ENCODE results near the gene SLC27A6. TPM values are rescaled to one million over a fixed set of nuclear protein-coding genes. Genes with fewer than 3 reads are reported as not detected.

SLC27A6 gene
- total RNA-seq, 8 experiments from 2014 or later: 0.29 to 26.9 (median 1.6) TPM

GRCh38 chr5:128965638-128966302 lies 482 bp downstream of the SLC27A6 start:
- Histone ChIP-seq H3K27ac (no peak overlapping the region), H3K4me3 (peak overlapping the region; percentile 29 to 39 (median 35)), H3K4me1 (replicated peaks in 1 of 2) (no peaks in the 10 kb centered on the region)
- peak in 4 of 8 experiments; percentile 26 to 58 (median 44) for ATAC-seq (replicated peaks in 6 of 8)
- 0 to 77% (median 36%) methylated on average over 1 to 15 of the region's 24 CpGs; no CpG with 5 or more reads in 5 of the 10 experiments for WGBS, 10 experiments
- in situ Hi-C loops (cut with MboI; ENCODE audit: low pct_unique_long_range_greater_than_20kb in 2 of 9, low sequenced_read_pairs in 9 of 9, unreplicated experiment in 9 of 9): no loop called here

- no peak overlapping the region for H3K4me3 ChIP-seq
- in situ Hi-C loops (cut with MboI; ENCODE audit: low pct_unique_long_range_greater_than_20kb in 2 of 9, low sequenced_read_pairs in 9 of 9, unreplicated experiment in 9 of 9): no loop called here
- H3K27ac ChIP-seq: no peak overlapping the region
- ATAC-seq (replicated peaks in 6 of 8): no peak
- no peaks in the 10 kb centered on the region for H3K4me1 ChIP-seq (replicated peaks in 1 of 2)
- 43 to 100% (median 97%) methylated on average over 3 to 12 of the region's 12 CpGs; no CpG with 5 or more reads in 4 of the 10 experiments for WGBS, 10 experiments
Measured at GRCh38 chr5:128966375-128966774, 1.1 kb downstream of the SLC27A6 start.

DNA sequence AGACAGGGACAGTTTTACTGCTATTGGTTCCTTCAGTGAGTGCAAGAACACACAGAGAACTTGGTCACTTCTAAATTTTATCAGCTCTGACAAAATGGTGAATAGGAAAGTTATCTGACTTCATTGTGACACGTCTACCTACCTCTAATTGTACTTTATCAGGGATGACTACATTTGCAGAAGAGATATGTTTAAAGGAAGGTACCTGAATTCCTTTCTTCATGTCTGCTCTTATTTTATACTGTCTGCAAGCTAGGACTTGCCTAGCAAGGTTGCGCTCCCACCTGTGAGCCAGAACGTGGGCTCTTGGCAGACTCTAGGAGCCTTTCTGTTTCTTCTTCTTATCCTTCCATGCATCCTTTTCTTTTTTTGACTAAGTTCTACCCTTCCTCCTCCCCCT lies 1.6 kb downstream of the SLC27A6 start:
- no peak for ATAC-seq (replicated peaks in 6 of 8)
- no peak overlapping the region for H3K4me3 ChIP-seq
- no peak overlapping the region for H3K27ac ChIP-seq
- 20 to 100% (median 96%) methylated on average over 1 to 3 of the region's 3 CpGs; no CpG with 5 or more reads in 1 of the 10 experiments for WGBS, 10 experiments
- in situ Hi-C loops (cut with MboI; ENCODE audit: low pct_unique_long_range_greater_than_20kb in 2 of 9, low sequenced_read_pairs in 9 of 9, unreplicated experiment in 9 of 9): no loop called here
- H3K4me1 ChIP-seq (replicated peaks in 1 of 2): no peaks in the 10 kb centered on the region

GRCh38 chr5:128973244-128973643 lies 8.0 kb downstream of the SLC27A6 start:
- ATAC-seq (replicated peaks in 6 of 8): no peak
- H3K4me3 ChIP-seq: no peak overlapping the region
- 20 to 94% (median 54%) methylated on average over 1 to 3 of the region's 9 CpGs; no CpG with 5 or more reads in 4 of the 10 experiments for WGBS, 10 experiments
- in situ Hi-C loops (cut with MboI; ENCODE audit: low pct_unique_long_range_greater_than_20kb in 2 of 9, low sequenced_read_pairs in 9 of 9, unreplicated experiment in 9 of 9): no loop called here
- H3K4me1 ChIP-seq (replicated peaks in 1 of 2): no peaks in the 10 kb centered on the region
- no peak overlapping the region for H3K27ac ChIP-seq

- no peak for ATAC-seq (replicated peaks in 6 of 8)
- in situ Hi-C loops (cut with MboI; ENCODE audit: low pct_unique_long_range_greater_than_20kb in 2 of 9, low sequenced_read_pairs in 9 of 9, unreplicated experiment in 9 of 9): no loop called here
- 0 to 100% (median 83%) methylated on average over 1 of the region's 1 CpG; no CpG with 5 or more reads in 6 of the 10 experiments for WGBS, 10 experiments
- no peak overlapping the region for H3K4me3 ChIP-seq
- no peaks in the 10 kb centered on the region for H3K4me1 ChIP-seq (replicated peaks in 1 of 2)
- H3K27ac ChIP-seq: no peak overlapping the region
Measured at GRCh38 chr5:128974567-128974966, 9.3 kb downstream of the SLC27A6 start.

DNA sequence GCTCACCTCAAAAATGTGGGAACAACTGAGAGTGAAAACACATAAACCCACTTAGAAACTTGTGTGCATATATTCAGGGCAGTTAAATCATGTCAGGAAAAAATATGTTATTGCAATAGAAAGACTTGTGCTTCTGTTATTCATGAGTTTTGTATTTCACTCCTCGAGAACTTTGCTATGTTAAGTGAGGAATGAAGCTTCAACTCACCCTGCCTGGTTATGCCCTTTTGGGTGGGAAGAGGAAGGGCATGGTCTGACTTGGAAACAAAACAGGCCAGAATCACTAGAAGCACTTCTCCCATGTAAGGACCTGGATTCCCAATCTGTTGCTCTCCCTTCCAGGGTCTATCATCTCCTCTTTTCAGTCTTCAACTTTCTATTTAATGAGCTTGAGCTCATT lies 14.5 kb downstream of the SLC27A6 start:
- Histone ChIP-seq H3K27ac (no peak overlapping the region), H3K4me3 (no peak overlapping the region), H3K4me1 (replicated peaks in 1 of 2) (no peaks in the 10 kb centered on the region)
- in situ Hi-C loops (cut with MboI; ENCODE audit: low pct_unique_long_range_greater_than_20kb in 2 of 9, low sequenced_read_pairs in 9 of 9, unreplicated experiment in 9 of 9): no loop called here
- 0 to 86% (median 56%) methylated on average over 1 of the region's 1 CpG; no CpG with 5 or more reads in 1 of the 10 experiments for WGBS, 10 experiments
- peak in 3 of 8 experiments; percentile 56 to 65 (median 64) for ATAC-seq (replicated peaks in 6 of 8)

DNA sequence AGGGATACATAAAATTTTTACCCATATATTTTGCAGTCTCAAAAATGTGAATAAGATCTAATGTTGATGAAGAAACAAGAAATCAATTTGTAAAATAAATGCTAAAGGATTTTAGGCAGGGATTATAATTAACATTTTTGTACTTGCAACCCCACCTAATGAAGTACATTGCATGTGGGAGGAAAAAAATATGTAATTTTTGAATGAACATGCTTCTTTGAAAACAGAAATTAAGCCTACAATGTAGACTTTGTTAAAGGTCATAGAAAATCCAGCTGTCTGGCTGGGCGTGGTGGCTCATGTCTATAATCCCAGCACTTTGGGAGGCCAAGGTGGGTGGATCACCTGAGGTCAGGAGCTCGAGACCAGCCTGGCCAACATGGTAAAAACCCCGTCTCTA lies 15.6 kb downstream of the SLC27A6 start:
- in situ Hi-C loops (cut with MboI; ENCODE audit: low pct_unique_long_range_greater_than_20kb in 2 of 9, low sequenced_read_pairs in 9 of 9, unreplicated experiment in 9 of 9): no loop called here
- Histone ChIP-seq H3K4me3 (no peak overlapping the region), H3K4me1 (replicated peaks in 1 of 2) (no peaks in the 10 kb centered on the region), H3K27ac (no peak overlapping the region)
- ATAC-seq (replicated peaks in 6 of 8): peak in 3 of 8 experiments; percentile 18 to 60 (median 57)
- WGBS, 10 experiments: 5 to 100% (median 79%) methylated on average over 1 to 3 of the region's 3 CpGs; no CpG with 5 or more reads in 4 of the 10 experiments

DNA sequence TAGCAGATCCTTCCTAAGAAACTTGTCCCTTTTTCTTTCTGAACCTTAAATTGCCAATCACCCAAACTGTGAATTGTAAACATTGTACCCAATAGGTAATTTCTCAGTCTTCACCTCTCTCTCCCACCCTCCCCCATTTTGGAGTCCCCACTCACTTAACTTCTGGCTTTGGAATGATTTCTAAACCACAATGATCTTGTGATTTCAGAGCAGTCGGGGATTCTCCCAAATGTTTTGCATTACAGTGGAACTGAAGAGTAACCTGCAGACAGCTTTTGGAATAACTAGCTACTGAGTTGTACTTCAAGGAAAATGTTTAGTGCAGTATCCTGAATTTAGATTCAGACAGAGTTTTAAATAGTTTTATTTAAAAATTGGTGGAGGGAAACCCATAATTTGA lies 19.2 kb downstream of the SLC27A6 start:
- H3K27ac ChIP-seq: no peak overlapping the region
- in situ Hi-C loops (cut with MboI; ENCODE audit: low pct_unique_long_range_greater_than_20kb in 2 of 9, low sequenced_read_pairs in 9 of 9, unreplicated experiment in 9 of 9): no loop called here
- ATAC-seq (replicated peaks in 6 of 8): no peak
- H3K4me3 ChIP-seq: no peak overlapping the region
- WGBS, 10 experiments: 0 to 100% (median 66%) methylated on average over 1 of the region's 1 CpG; no CpG with 5 or more reads in 4 of the 10 experiments
- no peaks in the 10 kb centered on the region for H3K4me1 ChIP-seq (replicated peaks in 1 of 2)

GRCh38 chr5:128988476-128988875 lies 23.2 kb downstream of the SLC27A6 start:
- WGBS, 10 experiments: 11 to 100% (median 90%) methylated on average over 1 of the region's 1 CpG
- ATAC-seq (replicated peaks in 6 of 8): peak in 2 of 8 experiments; percentile 50 to 86
- no peaks in the 10 kb centered on the region for H3K4me1 ChIP-seq (replicated peaks in 1 of 2)
- H3K4me3 ChIP-seq: no peak overlapping the region
- H3K27ac ChIP-seq: no peak overlapping the region
- in situ Hi-C loops (cut with MboI; ENCODE audit: low pct_unique_long_range_greater_than_20kb in 2 of 9, low sequenced_read_pairs in 9 of 9, unreplicated experiment in 9 of 9): no loop called here

- no peak overlapping the region for H3K4me3 ChIP-seq
- 0 to 80% (median 28%) methylated on average over 1 to 5 of the region's 5 CpGs; no CpG with 5 or more reads in 1 of the 10 experiments for WGBS, 10 experiments
- peak; percentile 24 to 71 (median 56) for ATAC-seq (replicated peaks in 6 of 8)
- peaks cover 3 to 14% of the 10 kb centered on the region in 2 donors for H3K4me1 ChIP-seq (replicated peaks in 1 of 2)
- in situ Hi-C loops (cut with MboI; ENCODE audit: low pct_unique_long_range_greater_than_20kb in 2 of 9, low sequenced_read_pairs in 9 of 9, unreplicated experiment in 9 of 9): no loop called here
- no peak overlapping the region for H3K27ac ChIP-seq
Measured at GRCh38 chr5:129001841-129002526, 36.7 kb downstream of the SLC27A6 start.

DNA sequence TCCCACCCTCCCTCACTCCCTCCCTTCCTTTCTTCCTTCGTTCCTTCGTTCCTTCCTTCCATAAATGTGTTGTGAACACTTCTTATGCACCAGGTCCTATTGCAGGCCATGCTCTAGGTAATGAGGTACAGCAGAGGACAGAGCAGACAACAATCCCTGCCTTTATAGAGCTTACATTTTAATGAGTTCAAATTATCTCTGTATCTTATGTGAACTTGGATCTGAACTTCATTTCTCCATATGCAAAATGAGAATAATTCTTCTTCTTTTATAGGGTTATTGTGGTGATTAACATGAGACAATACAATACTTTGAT lies 37.2 kb downstream of the SLC27A6 start:
- 17% methylated on average over 1 of the region's 2 CpGs; no CpG with 5 or more reads in 9 of the 10 experiments for WGBS, 10 experiments
- peaks cover 3 to 14% of the 10 kb centered on the region in 2 donors for H3K4me1 ChIP-seq (replicated peaks in 1 of 2)
- in situ Hi-C loops (cut with MboI; ENCODE audit: low pct_unique_long_range_greater_than_20kb in 2 of 9, low sequenced_read_pairs in 9 of 9, unreplicated experiment in 9 of 9): no loop called here
- no peak overlapping the region for H3K4me3 ChIP-seq
- no peak overlapping the region for H3K27ac ChIP-seq
- ATAC-seq (replicated peaks in 6 of 8): peak in 6 of 8 experiments; percentile 22 to 57 (median 26)

DNA sequence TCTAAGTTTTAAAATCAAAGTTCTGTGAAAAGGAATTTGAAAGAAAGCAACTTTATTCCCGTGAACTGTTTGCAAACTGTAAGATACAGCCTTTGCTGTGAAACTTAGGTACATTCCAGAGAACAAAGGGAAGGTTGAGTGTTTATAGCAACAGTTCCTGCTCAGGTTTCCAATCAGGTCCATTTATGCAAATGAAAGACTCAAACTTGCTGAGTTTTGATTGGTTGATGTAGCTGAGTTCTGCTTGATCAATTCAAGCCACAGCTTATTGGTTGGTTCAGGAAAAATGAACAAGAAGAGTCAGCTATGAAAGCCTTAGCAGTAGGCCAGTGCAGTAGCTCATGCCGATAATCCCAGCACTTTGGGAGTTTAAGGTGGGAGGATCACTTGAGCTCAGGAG lies 37.9 kb downstream of the SLC27A6 start:
- Histone ChIP-seq H3K4me1 (replicated peaks in 1 of 2) (peaks cover 3 to 14% of the 10 kb centered on the region in 2 donors), H3K4me3 (no peak overlapping the region), H3K27ac (no peak overlapping the region)
- WGBS, 10 experiments: 20 to 100% (median 70%) methylated on average over 1 to 2 of the region's 2 CpGs; no CpG with 5 or more reads in 2 of the 10 experiments
- in situ Hi-C loops (cut with MboI; ENCODE audit: low pct_unique_long_range_greater_than_20kb in 2 of 9, low sequenced_read_pairs in 9 of 9, unreplicated experiment in 9 of 9): no loop called here
- peak in 4 of 8 experiments; percentile 10 to 34 (median 16) for ATAC-seq (replicated peaks in 6 of 8)

DNA sequence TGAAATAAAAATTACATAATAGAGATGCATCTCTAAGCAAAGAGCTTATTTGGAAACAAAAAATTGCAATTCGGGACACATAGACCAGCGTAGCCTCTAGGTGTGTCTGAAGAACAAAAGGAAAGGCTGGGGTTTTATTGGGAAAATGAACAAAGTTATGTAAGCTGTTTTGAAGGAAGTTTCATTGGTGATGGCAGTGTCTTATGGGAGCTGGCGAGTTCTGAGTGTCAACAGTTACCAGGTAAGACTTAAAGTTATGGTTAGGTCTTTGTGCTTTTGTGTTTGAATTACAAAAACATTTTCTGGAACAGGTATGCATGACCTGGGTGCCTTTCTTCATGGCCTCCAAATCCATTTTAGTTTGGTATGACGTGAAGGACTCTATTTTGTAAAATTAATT lies 48.9 kb downstream of the SLC27A6 start:
- Histone ChIP-seq H3K27ac (no peak overlapping the region), H3K4me3 (no peak overlapping the region), H3K4me1 (replicated peaks in 1 of 2) (no peaks in the 10 kb centered on the region)
- WGBS, 10 experiments: 12 to 100% (median 80%) methylated on average over 1 to 4 of the region's 4 CpGs
- ATAC-seq (replicated peaks in 6 of 8): no peak
- in situ Hi-C loops (cut with MboI; ENCODE audit: low pct_unique_long_range_greater_than_20kb in 2 of 9, low sequenced_read_pairs in 9 of 9, unreplicated experiment in 9 of 9): no loop called here
